HG03457 (cell line): ENCODE results near the gene EPB41L5.
"Not testable (repeated sequence)": the region's sequence is repeated elsewhere in the genome, so short reads cannot be mapped to it uniquely, and the experiment has no call there.

Source experiments
- ATAC-seq: cut with Tn5 transposase; IDR thresholded peaks from one replicate; pipeline ENCODE4 v1.9.1; 2021; ENCODE audit warnings: moderate number of reproducible peaks; ENCODE audit not compliant: unreplicated experiment

Gene EPB41L5

GRCh38 chr2:120140866-120141265, 128.0 kb downstream of the EPB41L5 start:
- ATAC-seq = no peak

- ATAC-seq = no peak
These were observed 128.6 kb downstream of the EPB41L5 start for GRCh38 chr2:120141300-120142069.

- ATAC-seq = no peak
These were observed 129.8 kb downstream of the EPB41L5 start for GRCh38 chr2:120142528-120143219.

GRCh38 chr2:120148229-120148628, 135.4 kb downstream of the EPB41L5 start:
- no peak for ATAC-seq

- ATAC-seq = no peak
These were observed 135.8 kb downstream of the EPB41L5 start for GRCh38 chr2:120148669-120149068.

- no peak for ATAC-seq
These were observed 136.5 kb downstream of the EPB41L5 start for GRCh38 chr2:120149406-120149805.

- ATAC-seq = no peak
These were observed 137.2 kb downstream of the EPB41L5 start for GRCh38 chr2:120150040-120150482.

- no peak for ATAC-seq
These were observed 142.4 kb downstream of the EPB41L5 start for GRCh38 chr2:120155308-120155707.

- not testable (repeated sequence) for ATAC-seq
These were observed 145.8 kb downstream of the EPB41L5 start for GRCh38 chr2:120158658-120159057.

GRCh38 chr2:120161190-120161589, 148.3 kb downstream of the EPB41L5 start:
- ATAC-seq = no peak

GRCh38 chr2:120162716-120163115, 149.8 kb downstream of the EPB41L5 start:
- no peak for ATAC-seq

GRCh38 chr2:120167272-120167671, 154.4 kb downstream of the EPB41L5 start:
- no peak for ATAC-seq

GRCh38 chr2:120169020-120169419, 156.1 kb downstream of the EPB41L5 start:
- no peak for ATAC-seq

GRCh38 chr2:120174963-120175581, 162.2 kb downstream of the EPB41L5 start:
- no peak for ATAC-seq

- ATAC-seq = no peak
These were observed 163.6 kb downstream of the EPB41L5 start for GRCh38 chr2:120176526-120176925.

- peak; percentile 95 for ATAC-seq
These were observed 164.2 kb downstream of the EPB41L5 start for GRCh38 chr2:120177001-120177621.

GRCh38 chr2:120177973-120178372, 165.1 kb downstream of the EPB41L5 start:
- no peak for ATAC-seq

- no peak for ATAC-seq
These were observed 166.5 kb downstream of the EPB41L5 start for GRCh38 chr2:120179396-120179795.

GRCh38 chr2:120180066-120180465, 167.2 kb downstream of the EPB41L5 start:
- ATAC-seq = no peak

GRCh38 chr2:120182019-120182560, 169.2 kb downstream of the EPB41L5 start:
- no peak for ATAC-seq

GRCh38 chr2:120189189-120189588, 176.3 kb downstream of the EPB41L5 start:
- no peak for ATAC-seq
